ENCODE data around the gene CNTNAP5. TPM values are rescaled to one million over a fixed set of nuclear protein-coding genes. Genes with fewer than 3 reads are reported as not detected.

The CNTNAP5 gene
- total and polyA plus RNA-seq, 9 of the 15 experiments (the other 6 are each of a cell fraction or from before 2014, with no cell fraction given): not detected

GRCh38 chr2:124640221-124640750, 615.2 kb downstream of the CNTNAP5 start:
- H3K36me3 ChIP-seq (ENCODE audit: control insufficient read depth, insufficient read depth, low read length): no peaks in the 10 kb centered on the region
- DNase-seq (ENCODE audit: extremely low read depth in 1 of 4, low spot score in 3 of 4) (no peak), FAIRE-seq (no peak), ATAC-seq (no peak)
- H3K27ac ChIP-seq (ENCODE audit: extremely low read depth, low read depth, low read length): no peak overlapping the region
- intact Hi-C loops (cut with micrococcal nuclease): no loop called here
- CTCF ChIA-PET (ENCODE audit: low intra/inter-chr PET ratio): no interaction called here
- H3K27me3 ChIP-seq (ENCODE audit: control insufficient read depth in 2 of 2, insufficient read depth in 2 of 2, low read length in 2 of 2): no peaks in the 10 kb centered on the region
- no peaks in the 10 kb centered on the region for H3K79me2 ChIP-seq (ENCODE audit: control insufficient read depth, insufficient read depth, low read length)
- POLR2A ChIA-PET: no interaction called here
- H3K4me1 ChIP-seq (replicated peaks in 1 of 2; ENCODE audit: control insufficient read depth in 2 of 2, insufficient read depth in 2 of 2, low read length in 2 of 2): no peaks in the 10 kb centered on the region
- BruUV-seq (replicated peaks): no TSS peak
- no peak overlapping the region for H3K4me3 ChIP-seq
- H3K9ac ChIP-seq (ENCODE audit: insufficient read depth in 1 of 2, low read depth in 2 of 2, low read length in 2 of 2): no peak overlapping the region
- no peak for TF ChIP-seq TAF15 (IDR thresholded peaks at IDR 0.05; ENCODE audit: low read depth, low read length)
- TF ChIP-seq ZNF232 (CRISPR knock-in tag; IDR thresholded peaks at IDR 0.05): no peak
- no peak for TF ChIP-seq XRCC5 (IDR thresholded peaks at IDR 0.05; ENCODE audit: low read depth, low read length)
- TF ChIP-seq MBD1 (CRISPR knock-in tag; IDR thresholded peaks at IDR 0.05): no peak
- TF ChIP-seq ZNF143 (CRISPR knock-in tag; IDR thresholded peaks at IDR 0.05): no peak
- no peak for TF ChIP-seq ZC3H8 (IDR thresholded peaks at IDR 0.05)
- no peak for TF ChIP-seq HMGXB4 (CRISPR knock-in tag; IDR thresholded peaks at IDR 0.05)
- TF ChIP-seq FOXJ3 (CRISPR knock-in tag; IDR thresholded peaks at IDR 0.05): no peak
- no peak for TF ChIP-seq ZNF444 (CRISPR knock-in tag; IDR thresholded peaks at IDR 0.05)
- no peak for TF ChIP-seq POLR3G (IDR thresholded peaks at IDR 0.05; ENCODE audit: extremely low read depth, insufficient read length, insufficient replicate concordance)
- TF ChIP-seq ZNF175 (CRISPR knock-in tag; IDR thresholded peaks at IDR 0.05; ENCODE audit: low read depth): no peak
- TF ChIP-seq ZNF23 (CRISPR knock-in tag; IDR thresholded peaks at IDR 0.05): no peak
- no peak for TF ChIP-seq SP2 (IDR thresholded peaks at IDR 0.05; ENCODE audit: extremely low read depth, low read depth, low read length, poor library complexity, severe bottlenecking)
- TF ChIP-seq SRF (CRISPR knock-in tag; IDR thresholded peaks at IDR 0.05): no peak
- no peak for TF ChIP-seq MYNN (IDR thresholded peaks at IDR 0.05)
- TF ChIP-seq MYNN (CRISPR knock-in tag; IDR thresholded peaks at IDR 0.05): no peak
- no peak for TF ChIP-seq ELF2 (CRISPR knock-in tag; IDR thresholded peaks at IDR 0.05)
- TF ChIP-seq FIP1L1 (IDR thresholded peaks at IDR 0.05; ENCODE audit: low read depth, low read length, poor library complexity, severe bottlenecking): no peak
- TF ChIP-seq GTF2E2 (tag; IDR thresholded peaks at IDR 0.05): no peak
- no peaks in the 10 kb centered on the region for H4K20me1 ChIP-seq (replicated peaks; ENCODE audit: control insufficient read depth, insufficient read depth, low read length)
- in situ Hi-C loops (cut with MboI): no loop called here
- 2% methylated on average over 15 of the region's 15 CpGs for WGBS (ENCODE audit: insufficient coverage, low coverage, missing lambda C conversion rate)
- no peaks in the 10 kb centered on the region for H3K9me1 ChIP-seq (ENCODE audit: control insufficient read depth, insufficient read depth, low read length)
- H3K4me2 ChIP-seq (ENCODE audit: insufficient read depth, low read length): no peak overlapping the region
- H3K9me3 ChIP-seq (replicated peaks; ENCODE audit: control insufficient read depth, insufficient read depth, low read depth, low read length): no peaks in the 10 kb centered on the region
- no peak overlapping the region for H2AFZ ChIP-seq (ENCODE audit: low read depth, low read length)

All from K562 (cell line).